SKM-1 (cell line): Measurements from ENCODE around the gene ARHGAP45.

ENCODE experiments used
- DNase-seq: peaks from one replicate; lab custom pipeline; 2025; ENCODE audit not compliant: unreplicated experiment; lab: John Stamatoyannopoulos, UW

ARHGAP45 gene

GRCh38 chr19:1068009-1069001, 1.3 kb downstream of the ARHGAP45 start:
- peak; percentile 36 for DNase-seq

GRCh38 chr19:1069009-1069779, 2.2 kb downstream of the ARHGAP45 start:
- DNase-seq = peak; percentile 86

- no peak for DNase-seq
Observed at GRCh38 chr19:1070576-1070930, 3.6 kb downstream of the ARHGAP45 start.

GRCh38 chr19:1070931-1071791, 4.2 kb downstream of the ARHGAP45 start:
- DNase-seq = no peak

GRCh38 chr19:1072371-1073015, 5.5 kb downstream of the ARHGAP45 start:
- DNase-seq = no peak

GRCh38 chr19:1073063-1073955, 6.3 kb downstream of the ARHGAP45 start:
- DNase-seq = no peak

- no peak for DNase-seq
Observed at GRCh38 chr19:1073956-1074517, 7.1 kb downstream of the ARHGAP45 start.

- no peak for DNase-seq
Observed at GRCh38 chr19:1074544-1075283, 7.7 kb downstream of the ARHGAP45 start.

GRCh38 chr19:1076046-1076386, 9.0 kb downstream of the ARHGAP45 start:
- DNase-seq = no peak

GRCh38 chr19:1076951-1077350, 10.0 kb downstream of the ARHGAP45 start:
- peak; percentile 35 for DNase-seq

GRCh38 chr19:1079566-1080111, 12.7 kb downstream of the ARHGAP45 start:
- no peak for DNase-seq

GRCh38 chr19:1080360-1081161, 13.6 kb downstream of the ARHGAP45 start:
- no peak for DNase-seq

- no peak for DNase-seq
Observed at GRCh38 chr19:1081301-1082164, 14.6 kb downstream of the ARHGAP45 start.

GRCh38 chr19:1082165-1082927, 15.4 kb downstream of the ARHGAP45 start:
- DNase-seq = no peak

GRCh38 chr19:1082928-1083816, 16.2 kb downstream of the ARHGAP45 start:
- DNase-seq = no peak
